Measurements from ENCODE around the gene MEGF8.

MEGF8 gene

DNA sequence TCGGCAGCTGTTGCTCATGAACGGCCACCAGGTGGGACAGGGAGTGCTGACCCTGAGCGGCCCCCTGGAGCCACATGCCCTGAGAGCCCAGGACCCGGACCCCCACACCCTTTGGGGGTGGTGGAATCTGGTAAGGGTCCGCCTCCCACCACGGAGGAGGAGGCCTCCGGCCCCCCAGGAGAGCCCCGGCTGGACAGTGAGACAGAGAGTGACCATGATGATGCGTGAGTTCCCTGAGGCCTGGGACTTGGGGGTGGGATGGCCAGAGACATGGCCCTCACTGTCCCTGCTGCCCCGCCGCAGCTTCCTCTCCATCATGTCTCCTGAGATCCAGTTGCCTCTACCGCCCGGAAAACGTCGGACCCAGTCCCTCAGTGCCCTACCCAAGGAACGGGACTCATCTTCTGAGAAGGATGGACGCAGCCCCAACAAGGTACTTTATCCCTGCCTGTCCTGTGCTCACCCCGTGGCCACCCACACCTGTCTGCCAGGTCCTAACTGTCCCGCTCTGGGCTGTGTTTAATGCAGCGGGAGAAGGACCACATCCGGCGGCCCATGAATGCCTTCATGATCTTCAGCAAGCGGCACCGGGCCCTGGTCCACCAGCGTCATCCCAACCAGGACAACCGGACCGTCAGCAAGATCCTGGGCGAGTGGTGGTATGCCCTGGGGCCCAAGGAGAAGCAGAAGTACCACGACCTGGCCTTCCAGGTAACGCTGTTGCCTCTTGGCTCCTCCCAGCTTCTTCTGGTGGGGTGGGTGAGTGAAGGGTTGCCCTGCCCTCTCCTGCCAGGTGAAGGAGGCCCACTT lies 38.2 kb upstream of the MEGF8 start:
- TF ChIP-seq CTCF (IDR thresholded peaks at IDR 0.05) = no peak
- no peak for TF ChIP-seq ZFX (IDR thresholded peaks at IDR 0.05; ENCODE audit: borderline replicate concordance)
- peak overlapping the region; percentile 89 for H3K27ac ChIP-seq

- peak overlapping the region; percentile 89 for H3K27ac ChIP-seq
- TF ChIP-seq ZFX (IDR thresholded peaks at IDR 0.05; ENCODE audit: borderline replicate concordance) (no peak), CTCF (IDR thresholded peaks at IDR 0.05) (no peak)
These were observed 37.7 kb upstream of the MEGF8 start for GRCh38 chr19:42287827-42288107.

- TF ChIP-seq CTCF (IDR thresholded peaks at IDR 0.05) (no peak), ZFX (IDR thresholded peaks at IDR 0.05; ENCODE audit: borderline replicate concordance) (no peak)
- H3K27ac ChIP-seq = peak overlapping the region; percentile 89
These were observed 37.0 kb upstream of the MEGF8 start for GRCh38 chr19:42288387-42288786.

- H3K27ac ChIP-seq = no peak overlapping the region; the same call in 1 of the 2 replicates
- no peak for TF ChIP-seq ZFX (IDR thresholded peaks at IDR 0.05; ENCODE audit: borderline replicate concordance)
- no peak for TF ChIP-seq CTCF (IDR thresholded peaks at IDR 0.05)
These were observed 36.4 kb upstream of the MEGF8 start for GRCh38 chr19:42288881-42289555.

DNA sequence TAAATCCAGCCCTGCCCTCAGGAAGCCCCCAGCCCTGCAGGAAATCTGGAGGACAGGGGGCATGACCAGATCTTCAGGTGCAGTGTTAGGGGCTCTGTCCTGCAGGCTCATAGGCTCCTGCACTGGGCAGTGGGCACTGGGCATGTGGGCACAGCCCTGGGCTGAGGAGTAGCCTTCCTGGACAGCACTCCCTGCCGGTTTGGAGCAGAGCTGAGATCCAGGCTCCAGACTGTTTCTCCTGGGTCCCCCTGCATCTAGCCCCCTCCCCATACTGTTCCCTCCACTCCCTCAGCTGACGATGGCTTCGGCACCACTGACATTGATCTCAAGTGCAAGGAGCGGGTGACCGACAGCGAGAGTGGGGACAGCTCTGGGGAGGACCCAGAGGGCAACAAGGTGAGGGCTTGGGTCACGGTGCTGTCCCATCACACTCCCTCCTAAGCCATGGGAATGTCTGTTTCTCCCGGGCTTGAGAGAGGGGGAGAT lies 35.8 kb upstream of the MEGF8 start:
- H3K27ac ChIP-seq = no peak overlapping the region
- TF ChIP-seq CTCF (IDR thresholded peaks at IDR 0.05) = no peak
- no peak for TF ChIP-seq ZFX (IDR thresholded peaks at IDR 0.05; ENCODE audit: borderline replicate concordance)

GRCh38 chr19:42290136-42290522 lies 35.3 kb upstream of the MEGF8 start:
- peak overlapping the region; percentile 55; the same call in 1 of the 2 replicates for H3K27ac ChIP-seq
- no peak for TF ChIP-seq CTCF (IDR thresholded peaks at IDR 0.05)

Data from 22Rv1 (cell line).